Suppressor macrophage treated with lipopolysaccharide for 4 hours (primary cell): ENCODE results near the gene COL23A1.

Experiments
- DNase-seq: peaks from one replicate; pipeline ENCODE4 v3.0.0-alpha.2; 2020

COL23A1 gene

DNA sequence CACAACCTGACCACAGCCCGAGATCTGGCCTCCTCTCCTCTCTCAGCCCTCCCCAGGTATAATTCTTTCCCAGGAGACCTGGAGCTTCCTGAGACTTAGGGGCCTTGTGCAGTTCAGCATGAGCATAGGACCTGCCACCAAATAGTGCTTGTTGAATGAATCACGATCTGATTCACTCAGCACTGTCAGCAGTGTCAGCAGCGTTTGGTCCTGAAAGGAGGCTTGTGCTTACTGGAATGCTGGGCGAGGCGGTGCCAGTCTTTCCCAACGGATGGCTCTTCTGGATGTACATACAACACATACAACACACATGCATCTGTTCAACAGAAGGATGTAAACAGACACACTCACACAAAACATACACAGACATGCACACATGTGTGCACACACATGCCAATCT is 173.3 kb downstream of the COL23A1 start:
- peak; percentile 38 for DNase-seq

DNA sequence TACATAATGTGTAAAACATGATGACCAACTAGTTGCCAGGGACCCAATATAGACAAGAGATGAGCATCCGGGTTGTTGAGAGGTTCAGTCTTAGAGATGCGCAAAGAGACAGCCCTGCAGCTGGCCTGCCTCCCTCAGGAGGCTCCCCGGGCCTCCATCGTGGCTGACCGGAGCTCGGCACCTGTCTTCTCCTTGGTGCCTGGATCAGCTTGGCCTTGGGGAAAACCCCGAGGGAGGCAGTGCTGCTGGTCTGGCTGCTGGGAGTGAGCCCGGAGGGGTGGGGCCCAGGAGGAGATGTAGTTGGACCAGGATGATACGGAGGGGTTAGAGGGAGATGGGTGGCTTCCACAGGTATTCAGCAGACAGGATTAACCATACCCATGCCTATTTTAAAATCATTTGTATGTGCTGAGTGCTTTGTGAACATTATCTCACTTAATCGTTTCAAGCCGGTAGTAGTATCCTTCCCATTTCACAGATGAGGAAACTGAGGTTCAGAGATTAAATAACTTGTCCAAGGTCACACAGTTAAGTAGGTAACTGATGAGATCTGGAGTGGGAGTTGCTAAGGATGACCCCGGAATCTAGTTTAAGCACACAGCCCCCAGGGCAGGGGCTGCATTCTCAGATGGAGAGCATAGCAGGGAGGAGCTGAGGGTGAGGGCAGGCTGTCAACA is 173.8 kb downstream of the COL23A1 start:
- DNase-seq: no peak

- DNase-seq: no peak
Observed at GRCh38 chr5:178415353-178415752, 174.8 kb downstream of the COL23A1 start.

GRCh38 chr5:178413988-178414387 is 176.2 kb downstream of the COL23A1 start:
- no peak for DNase-seq

DNA sequence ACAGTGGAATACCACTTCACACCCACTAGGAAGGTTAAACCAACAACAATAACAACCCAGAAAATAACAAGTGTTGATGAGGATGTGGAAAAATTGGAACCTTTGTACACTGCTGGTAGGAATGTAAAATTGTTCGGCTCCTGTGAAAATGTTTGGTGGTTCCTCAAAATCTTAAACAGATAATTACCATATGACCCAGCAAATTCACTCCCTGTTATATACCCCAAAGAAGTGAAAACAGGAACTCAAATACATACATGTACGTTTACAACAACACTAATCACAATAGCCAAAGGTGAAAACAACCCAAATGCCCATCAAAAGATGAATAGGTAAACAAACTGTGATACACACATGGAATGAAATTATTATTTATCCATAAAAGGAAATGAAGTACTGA is 179.1 kb downstream of the COL23A1 start:
- DNase-seq: peak; percentile 23

GRCh38 chr5:178407646-178408045 is 182.5 kb downstream of the COL23A1 start:
- DNase-seq: no peak

DNA sequence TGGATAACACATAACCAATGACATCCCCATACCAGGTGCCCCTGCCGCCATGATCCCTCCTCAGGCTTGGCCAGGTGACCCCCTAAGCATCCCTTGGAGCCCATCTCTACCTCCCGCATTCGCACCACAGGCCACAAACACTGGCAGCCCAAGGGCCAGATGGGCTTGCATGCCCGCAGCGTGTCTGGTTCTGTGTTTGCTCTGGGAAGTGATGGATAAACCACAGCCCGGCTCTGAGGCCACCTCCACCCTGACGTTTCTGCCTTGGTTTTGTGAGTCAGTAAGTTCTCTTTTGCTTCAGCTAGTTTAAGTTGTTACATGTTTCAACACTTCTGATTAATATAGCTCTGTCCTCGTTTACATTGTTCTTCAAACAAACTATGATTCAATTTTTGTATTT is 185.2 kb downstream of the COL23A1 start:
- peak; percentile 85 for DNase-seq

GRCh38 chr5:178403956-178404600 is 186.1 kb downstream of the COL23A1 start:
- no peak for DNase-seq

DNA sequence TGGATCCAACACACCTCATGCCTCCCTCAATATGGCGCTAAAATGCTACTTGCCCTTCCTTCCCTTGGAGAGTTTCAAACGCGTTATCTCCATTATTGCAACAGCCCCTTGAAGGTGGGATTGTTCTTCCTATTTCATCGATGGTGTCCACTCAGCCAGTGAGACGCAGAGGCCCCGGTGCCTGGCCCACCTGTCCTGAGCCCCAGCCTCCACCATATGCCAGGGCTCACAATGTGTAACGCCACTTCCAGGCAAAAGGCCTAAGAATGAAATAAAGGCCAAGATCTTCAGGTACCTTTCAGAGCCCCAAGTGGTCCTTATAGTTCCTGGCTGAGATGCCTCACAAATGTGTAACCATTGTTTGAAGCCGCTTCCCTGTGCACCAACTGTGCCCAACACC is 186.8 kb downstream of the COL23A1 start:
- DNase-seq: no peak

- DNase-seq: no peak
Observed at GRCh38 chr5:178399701-178400095, 190.5 kb downstream of the COL23A1 start.

GRCh38 chr5:178398901-178399700 is 191.1 kb downstream of the COL23A1 start:
- no peak for DNase-seq

DNA sequence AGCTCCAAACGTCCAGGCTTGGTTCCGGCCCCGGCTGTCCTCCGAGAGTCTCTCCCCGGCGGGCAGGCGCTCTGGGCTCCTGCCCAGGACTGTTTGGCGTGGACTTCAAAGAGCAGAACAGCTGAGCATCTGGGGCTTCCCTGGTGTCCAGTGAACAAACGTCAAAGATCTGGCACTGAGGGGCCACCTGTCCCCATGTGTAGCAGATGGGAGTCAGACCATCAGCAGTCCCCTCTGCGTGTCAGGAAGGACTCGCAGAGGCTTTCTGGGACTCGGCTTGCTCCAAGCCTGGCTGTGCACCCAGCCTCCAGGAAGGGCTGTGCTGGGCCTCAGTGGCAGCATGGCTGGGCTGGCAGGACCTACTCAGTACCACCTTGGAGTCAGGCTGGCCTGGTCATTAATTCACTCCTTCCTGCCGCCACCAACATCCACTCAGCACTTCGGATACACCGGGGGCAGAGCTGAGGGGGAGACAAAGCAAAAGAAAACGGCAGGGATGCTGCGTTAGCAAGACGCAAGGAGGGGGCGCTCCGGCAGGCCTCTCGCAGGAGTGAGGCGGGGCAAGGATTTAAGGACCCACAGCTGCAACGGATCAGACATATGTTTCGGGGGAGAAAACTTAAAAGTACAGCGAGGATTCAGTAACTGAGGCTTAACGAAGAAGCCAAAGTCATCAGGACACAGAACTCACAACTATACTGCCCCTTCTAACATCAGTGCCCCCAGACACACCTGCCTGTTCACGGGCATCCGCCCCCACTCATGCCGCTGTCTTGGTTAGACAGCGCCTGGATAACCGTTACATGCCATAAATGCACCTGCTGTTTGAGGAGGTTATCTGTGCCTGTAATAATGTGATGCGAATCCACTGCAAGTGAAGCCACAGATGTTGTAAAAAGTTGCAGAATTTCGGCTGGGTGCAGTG is 193.1 kb downstream of the COL23A1 start:
- DNase-seq: no peak

DNA sequence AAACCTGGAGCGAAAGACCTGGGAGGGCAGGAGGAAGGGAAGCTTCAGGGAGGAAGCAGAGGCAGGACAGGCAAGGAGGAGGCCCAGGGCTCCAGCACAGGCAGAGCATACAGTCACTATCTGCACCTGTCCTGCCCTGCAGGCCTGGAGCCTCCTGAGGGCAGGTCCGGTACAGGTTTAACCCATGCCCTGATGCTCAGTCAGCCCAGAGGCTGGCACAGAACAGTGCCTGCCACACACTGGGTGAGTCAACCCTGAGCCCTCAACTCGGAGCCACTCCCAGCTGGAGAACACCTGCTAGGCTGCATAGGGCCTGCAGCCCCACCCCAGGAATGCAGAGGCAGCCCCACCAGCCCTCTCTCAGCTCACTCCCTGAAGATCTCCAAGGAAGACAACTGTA is 196.1 kb downstream of the COL23A1 start:
- no peak for DNase-seq

DNA sequence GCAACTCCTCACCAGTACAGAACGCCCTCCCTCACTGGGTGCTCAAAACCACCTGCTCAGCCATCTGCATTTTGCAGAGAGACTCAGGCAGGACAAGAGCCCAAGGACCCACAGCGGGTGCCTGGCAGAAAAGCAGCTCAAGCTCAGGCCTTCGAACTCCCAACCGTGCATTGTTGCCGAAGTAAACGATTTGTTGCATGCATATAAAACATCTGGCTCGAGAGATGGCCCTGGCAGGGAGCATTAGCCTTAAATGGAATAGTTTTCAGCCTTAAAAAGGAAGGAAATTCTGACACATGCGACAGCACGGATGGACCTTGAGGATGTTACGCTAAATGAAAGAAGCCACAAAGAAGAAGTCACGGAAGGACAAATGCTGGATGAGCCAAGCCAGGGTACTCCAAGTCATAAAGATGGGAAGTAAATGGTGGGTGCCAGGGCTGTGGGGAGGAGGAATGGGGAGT is 197.2 kb downstream of the COL23A1 start:
- DNase-seq: peak; percentile 91

DNA sequence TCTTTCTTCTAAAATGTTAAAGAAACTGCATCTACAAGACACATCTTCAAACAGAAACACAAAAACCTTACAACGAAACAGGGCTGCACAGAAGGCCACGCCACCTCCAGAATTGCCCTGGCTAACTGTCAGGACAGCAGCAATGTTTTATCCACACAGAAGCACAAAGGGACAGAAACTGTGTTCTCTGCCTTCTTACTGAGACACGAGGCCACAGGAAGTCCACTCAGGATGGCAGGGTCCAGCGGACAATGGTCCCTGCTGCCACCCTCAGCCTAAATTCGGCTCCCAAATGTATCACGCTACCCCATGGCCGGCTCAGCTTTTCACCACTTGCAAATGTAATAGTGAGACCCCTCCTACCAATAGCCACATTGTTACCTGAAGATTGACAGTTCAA is 197.8 kb downstream of the COL23A1 start:
- no peak for DNase-seq

GRCh38 chr5:178391480-178391879 is 198.7 kb downstream of the COL23A1 start:
- no peak for DNase-seq

- no peak for DNase-seq
Observed at GRCh38 chr5:178389796-178390195, 200.4 kb downstream of the COL23A1 start.

DNA sequence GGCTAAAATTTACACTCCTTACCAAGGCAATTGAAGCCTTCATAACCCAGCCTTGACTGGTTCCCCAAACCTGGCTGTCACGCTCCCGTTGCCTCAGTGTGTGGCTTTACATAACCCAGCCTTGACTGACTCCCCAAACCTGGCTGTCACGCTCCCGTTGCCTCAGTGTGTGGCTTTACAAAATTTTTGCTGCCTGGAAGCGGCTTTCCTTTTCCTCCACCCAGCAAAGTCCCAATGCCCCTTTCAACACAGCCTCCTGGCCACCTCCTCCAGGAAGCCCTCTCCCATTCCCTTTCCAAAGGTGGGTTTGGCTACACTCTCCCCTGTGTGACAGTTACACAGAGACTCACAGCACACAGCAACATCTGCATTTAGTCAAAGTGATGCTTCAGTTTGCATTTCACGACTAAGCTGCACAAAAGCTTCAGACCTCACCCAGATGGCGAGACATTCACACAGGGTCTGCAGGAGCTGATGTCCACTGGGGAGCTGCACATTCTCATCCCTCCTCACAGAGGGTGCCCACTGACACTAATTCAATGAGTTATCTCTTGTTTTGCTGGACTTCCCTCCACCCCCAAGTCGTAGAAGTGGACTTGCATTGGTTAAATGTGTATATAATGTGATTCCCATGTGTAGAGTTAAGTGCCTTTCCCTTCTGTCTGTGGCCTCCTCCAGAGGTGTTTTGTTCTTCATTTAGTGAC is 201.0 kb downstream of the COL23A1 start:
- peak; percentile 30 for DNase-seq

GRCh38 chr5:178388386-178389025 is 201.7 kb downstream of the COL23A1 start:
- DNase-seq: peak; percentile 92

DNA sequence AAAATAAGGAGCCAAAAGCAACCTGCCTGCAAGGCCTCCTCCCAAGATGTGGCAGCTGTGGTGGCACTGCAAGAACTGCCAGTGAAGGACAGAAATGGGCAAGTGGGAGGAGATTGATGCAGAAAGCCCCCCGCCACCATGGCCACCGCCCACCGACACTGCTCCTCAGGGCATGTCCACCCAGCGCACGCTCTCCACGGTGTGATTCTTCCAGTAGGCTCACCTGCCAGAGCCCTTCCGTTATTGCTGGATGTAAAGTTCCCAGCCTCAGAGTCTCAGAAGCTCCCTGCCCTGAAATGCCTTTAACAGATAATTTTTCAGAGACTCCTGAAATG is 202.4 kb downstream of the COL23A1 start:
- no peak for DNase-seq

DNA sequence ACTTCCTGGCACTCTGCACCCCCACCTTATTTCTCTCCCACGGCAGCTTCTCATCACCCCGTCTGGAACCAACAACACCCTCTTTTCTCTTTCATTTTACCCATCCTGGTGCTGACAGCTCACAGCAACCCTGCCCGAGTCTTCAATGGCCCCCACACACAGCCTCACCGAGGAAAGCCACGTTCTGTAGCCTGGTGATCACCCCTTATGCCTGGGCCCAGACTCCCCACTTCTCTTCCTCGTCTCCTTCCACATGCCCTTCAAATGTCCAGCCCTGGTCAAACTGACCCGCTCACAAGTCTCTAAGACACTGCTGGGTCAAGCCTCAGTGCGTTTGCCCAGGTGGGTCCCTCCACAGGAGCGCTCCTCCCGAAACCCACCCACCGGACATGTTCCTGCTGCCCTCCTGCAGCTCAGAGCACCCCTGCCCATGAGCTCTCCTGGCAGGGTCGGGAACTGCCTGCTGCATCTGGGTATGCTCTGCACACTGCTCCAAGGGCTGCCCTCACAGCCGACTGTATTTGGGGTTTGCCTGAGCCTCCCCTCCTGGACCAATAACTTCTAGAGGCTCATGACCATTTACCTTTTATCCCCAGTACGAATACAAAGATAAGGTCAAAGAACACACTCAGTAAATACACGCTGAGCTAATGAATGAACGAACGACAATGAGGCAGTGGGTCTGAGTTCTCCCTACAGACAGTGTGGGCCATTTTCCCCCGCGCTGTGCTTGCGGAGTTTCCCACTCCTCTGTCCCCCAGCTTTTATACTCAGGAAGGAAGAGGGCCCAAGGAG is 202.9 kb downstream of the COL23A1 start:
- DNase-seq: no peak
